Breast epithelium (tissue), 3 donors: Measurements from ENCODE around the gene PCDHA10.

Experiments used
- CTCF ChIP-seq, 3 donors: fragments of 450-650 bp; IDR thresholded peaks; one replicate each; pipeline ENCODE4 v1.5.1; 2016 to 2017; ENCODE audit warnings: antibody characterized with exemption in 3 of 3, mild to moderate bottlenecking in 3 of 3, moderate library complexity in 3 of 3
- POLR2A ChIP-seq: fragments of 450-650 bp; IDR thresholded peaks from one replicate; pipeline ENCODE4 v1.6.1; 2016; ENCODE audit warnings: antibody characterized with exemption, mild to moderate bottlenecking, moderate library complexity
- POLR2AphosphoS5 ChIP-seq, 3 donors: sonication (generic); formaldehyde crosslinking; IDR thresholded peaks; one replicate each; pipeline ENCODE4 v1.6.1; 2017; ENCODE audit warnings: antibody characterized with exemption in 3 of 3

GRCh38 chr5:140833993-140834392 is 21.7 kb upstream of the PCDHA10 start, which contains the start of gene PCDHA7:
- TF ChIP-seq CTCF (IDR thresholded peaks at IDR 0.05) (no peak), POLR2A (no peak), POLR2AphosphoS5 (IDR thresholded peaks at IDR 0.05) (no peak)
